ENCODE results near the gene ABLIM3. TPM values are rescaled to one million over a fixed set of nuclear protein-coding genes. Genes with fewer than 3 reads are reported as not detected.

The ABLIM3 gene
- total RNA-seq, 2 experiments from 2014 or later: not detected

- DNase-seq (ENCODE audit: low spot score): no peak
- POLR2A ChIA-PET: no interaction called here
- Histone ChIP-seq H3K79me2 (ENCODE audit: insufficient read depth, low read depth, low read length) (no peaks in the 10 kb centered on the region), H2AFZ (ENCODE audit: low read length) (no peak overlapping the region), H3K27ac (ENCODE audit: low read depth, low read length, poor library complexity, severe bottlenecking) (no peak overlapping the region), H3K9me2 (ENCODE audit: insufficient read depth, low read length) (no peaks in the 10 kb centered on the region), H3K4me1 (ENCODE audit: insufficient read depth, low read length, poor library complexity, severe bottlenecking) (no peaks in the 10 kb centered on the region), H4K20me1 (ENCODE audit: insufficient read depth, low read length) (no peaks in the 10 kb centered on the region), H3K4me2 (ENCODE audit: low read length) (no peak overlapping the region), H3K4me3 (ENCODE audit: low read depth, low read length, poor library complexity, severe bottlenecking) (no peak overlapping the region), H3K9me3 (ENCODE audit: low read length) (no peaks in the 10 kb centered on the region), H3K36me3 (ENCODE audit: insufficient read depth, low read length) (no peaks in the 10 kb centered on the region)
- BruUV-seq (replicated peaks): no TSS peak
- intact Hi-C loops (cut with micrococcal nuclease; ENCODE audit: unreplicated experiment): no loop called here
- TF ChIP-seq EZH2phosphoT487 (IDR thresholded peaks at IDR 0.05; ENCODE audit: borderline replicate concordance, low read depth, low read length) (no peak), CTCF (conservative IDR thresholded peaks at IDR 0.05; ENCODE audit: low read length) (no peak)
- CTCF ChIA-PET (ENCODE audit: unreplicated experiment): no interaction called here
Measured at GRCh38 chr5:149229298-149229937, 88.1 kb downstream of the ABLIM3 start.

- CTCF ChIA-PET (ENCODE audit: unreplicated experiment): no interaction called here
Measured at GRCh38 chr5:149235841-149236240, 94.5 kb downstream of the ABLIM3 start.

More at GRCh38 chr5:149235841-149236240, 94.5 kb downstream of the ABLIM3 start:
- no TSS peak for BruUV-seq (replicated peaks)
- Histone ChIP-seq H3K4me3 (ENCODE audit: low read depth, low read length, poor library complexity, severe bottlenecking) (no peak overlapping the region), H3K9me2 (ENCODE audit: insufficient read depth, low read length) (no peaks in the 10 kb centered on the region), H3K36me3 (ENCODE audit: insufficient read depth, low read length) (no peaks in the 10 kb centered on the region), H3K79me2 (ENCODE audit: insufficient read depth, low read depth, low read length) (no peaks in the 10 kb centered on the region), H2AFZ (ENCODE audit: low read length) (no peak overlapping the region), H3K4me2 (ENCODE audit: low read length) (no peak overlapping the region), H4K20me1 (ENCODE audit: insufficient read depth, low read length) (no peaks in the 10 kb centered on the region), H3K9me3 (ENCODE audit: low read length) (no peaks in the 10 kb centered on the region), H3K4me1 (ENCODE audit: insufficient read depth, low read length, poor library complexity, severe bottlenecking) (no peaks in the 10 kb centered on the region), H3K27ac (ENCODE audit: low read depth, low read length, poor library complexity, severe bottlenecking) (no peak overlapping the region)
- POLR2A ChIA-PET: no interaction called here
- no peak for DNase-seq (ENCODE audit: low spot score)
- intact Hi-C loops (cut with micrococcal nuclease; ENCODE audit: unreplicated experiment): no loop called here
- TF ChIP-seq EZH2phosphoT487 (IDR thresholded peaks at IDR 0.05; ENCODE audit: borderline replicate concordance, low read depth, low read length) (no peak), CTCF (conservative IDR thresholded peaks at IDR 0.05; ENCODE audit: low read length) (no peak)

Data from OCI-LY7 (cell line).